ENCODE results near the gene C4orf50. TPM values are rescaled to one million over a fixed set of nuclear protein-coding genes. Genes with fewer than 3 reads are reported as not detected.

The C4orf50 gene
- total RNA-seq, 1 donor from 2014 or later, result 0.09 TPM

DNA sequence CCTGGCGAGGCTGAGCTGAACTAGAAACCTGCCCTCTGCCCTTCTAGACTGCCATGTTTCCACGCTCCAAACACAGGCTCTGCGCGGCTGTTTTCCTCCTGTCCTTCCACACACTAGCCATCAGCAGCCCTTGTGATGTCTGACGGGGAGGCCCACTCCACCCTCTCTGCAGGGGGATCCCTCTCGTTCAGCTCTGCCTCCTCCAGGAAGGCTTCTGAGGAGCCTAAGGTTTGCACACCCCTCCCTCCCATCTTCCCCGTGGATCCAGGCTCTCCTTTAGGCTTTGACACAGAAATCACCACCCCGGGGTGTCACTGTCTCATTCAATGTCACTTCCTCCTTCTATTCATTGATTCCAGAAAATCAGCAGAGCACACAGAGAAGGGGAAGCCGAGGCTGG, 86.7 kb downstream of the C4orf50 start:
- H3K27me3 ChIP-seq (ENCODE audit: low read depth), result peaks cover 22% of the 10 kb centered on the region
- H3K4me3 ChIP-seq, result no peak overlapping the region
- intact Hi-C loops (cut with DNase I), result no loop called here
- no peak overlapping the region for H3K27ac ChIP-seq
- H3K4me1 ChIP-seq, result no peaks in the 10 kb centered on the region
- DNase-seq (no peak), ATAC-seq (no peak)
- TF ChIP-seq, protein P1, sequence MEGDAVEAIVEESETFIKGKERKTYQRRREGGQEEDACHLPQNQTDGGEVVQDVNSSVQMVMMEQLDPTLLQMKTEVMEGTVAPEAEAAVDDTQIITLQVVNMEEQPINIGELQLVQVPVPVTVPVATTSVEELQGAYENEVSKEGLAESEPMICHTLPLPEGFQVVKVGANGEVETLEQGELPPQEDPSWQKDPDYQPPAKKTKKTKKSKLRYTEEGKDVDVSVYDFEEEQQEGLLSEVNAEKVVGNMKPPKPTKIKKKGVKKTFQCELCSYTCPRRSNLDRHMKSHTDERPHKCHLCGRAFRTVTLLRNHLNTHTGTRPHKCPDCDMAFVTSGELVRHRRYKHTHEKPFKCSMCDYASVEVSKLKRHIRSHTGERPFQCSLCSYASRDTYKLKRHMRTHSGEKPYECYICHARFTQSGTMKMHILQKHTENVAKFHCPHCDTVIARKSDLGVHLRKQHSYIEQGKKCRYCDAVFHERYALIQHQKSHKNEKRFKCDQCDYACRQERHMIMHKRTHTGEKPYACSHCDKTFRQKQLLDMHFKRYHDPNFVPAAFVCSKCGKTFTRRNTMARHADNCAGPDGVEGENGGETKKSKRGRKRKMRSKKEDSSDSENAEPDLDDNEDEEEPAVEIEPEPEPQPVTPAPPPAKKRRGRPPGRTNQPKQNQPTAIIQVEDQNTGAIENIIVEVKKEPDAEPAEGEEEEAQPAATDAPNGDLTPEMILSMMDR (IDR thresholded peaks at IDR 0.05), result no peak
- no peaks in the 10 kb centered on the region for H3K9me3 ChIP-seq
- no peaks in the 10 kb centered on the region for H3K36me3 ChIP-seq

DNA sequence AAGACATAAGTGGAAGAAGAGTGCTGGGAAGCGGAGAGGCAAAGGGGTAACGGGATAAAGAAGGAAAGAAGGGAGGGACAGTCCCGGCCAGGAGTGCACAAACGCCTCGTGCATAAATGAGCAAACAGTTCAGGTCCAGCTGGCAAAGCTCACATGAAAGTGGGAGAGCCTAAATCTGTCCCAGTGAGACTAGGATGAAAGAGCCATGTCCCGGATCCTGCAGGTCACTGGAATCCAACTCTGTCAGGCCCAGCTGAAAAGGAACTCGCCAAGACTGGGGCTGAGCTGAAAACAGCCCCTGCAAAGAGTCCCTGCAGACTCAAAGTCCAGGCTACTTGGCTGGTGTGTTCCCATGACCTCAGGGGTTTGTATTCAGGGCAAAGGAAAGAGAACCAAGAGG, 87.4 kb downstream of the C4orf50 start:
- intact Hi-C loops (cut with DNase I), result no loop called here
- ATAC-seq, result no peak
- H3K27me3 ChIP-seq (ENCODE audit: low read depth), result peaks cover 22% of the 10 kb centered on the region

DNA sequence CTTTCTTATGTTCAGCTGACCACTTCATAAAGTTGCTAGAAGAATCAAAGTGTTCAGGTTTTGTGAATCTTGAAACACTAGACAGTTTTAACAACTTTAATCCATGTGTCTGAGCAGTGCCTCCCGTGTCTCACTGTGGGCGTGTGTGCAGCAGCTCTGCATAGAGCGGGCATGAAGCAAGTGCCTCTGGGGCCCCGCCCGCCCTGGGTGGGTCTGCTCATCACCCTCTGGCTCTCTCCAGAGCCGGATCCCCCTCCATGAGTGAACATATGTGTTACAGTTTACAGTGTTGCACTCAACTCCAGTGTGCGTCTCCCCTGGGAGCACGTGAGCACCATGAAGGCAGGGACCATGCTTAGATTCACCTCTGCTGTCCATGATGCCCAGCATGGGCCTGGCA, 87.8 kb downstream of the C4orf50 start:
- Histone ChIP-seq H3K36me3 (no peaks in the 10 kb centered on the region), H3K9me3 (no peaks in the 10 kb centered on the region), H3K4me3 (no peak overlapping the region), H3K27ac (no peak overlapping the region), H3K4me1 (no peaks in the 10 kb centered on the region), H3K27me3 (ENCODE audit: low read depth) (peaks cover 22% of the 10 kb centered on the region)
- ATAC-seq (no peak), DNase-seq (no peak)
- intact Hi-C loops (cut with DNase I), result no loop called here
- TF ChIP-seq, protein P1 (IDR thresholded peaks at IDR 0.05), result no peak

More for the DNA sequence above, 87.4 kb downstream of the C4orf50 start:
- TF ChIP-seq, protein P1 (IDR thresholded peaks at IDR 0.05), result no peak
- H3K4me3 ChIP-seq, result no peak overlapping the region
- no peaks in the 10 kb centered on the region for H3K9me3 ChIP-seq
- no peak overlapping the region for H3K27ac ChIP-seq
- no peaks in the 10 kb centered on the region for H3K36me3 ChIP-seq
- DNase-seq, result no peak
- no peaks in the 10 kb centered on the region for H3K4me1 ChIP-seq

DNA sequence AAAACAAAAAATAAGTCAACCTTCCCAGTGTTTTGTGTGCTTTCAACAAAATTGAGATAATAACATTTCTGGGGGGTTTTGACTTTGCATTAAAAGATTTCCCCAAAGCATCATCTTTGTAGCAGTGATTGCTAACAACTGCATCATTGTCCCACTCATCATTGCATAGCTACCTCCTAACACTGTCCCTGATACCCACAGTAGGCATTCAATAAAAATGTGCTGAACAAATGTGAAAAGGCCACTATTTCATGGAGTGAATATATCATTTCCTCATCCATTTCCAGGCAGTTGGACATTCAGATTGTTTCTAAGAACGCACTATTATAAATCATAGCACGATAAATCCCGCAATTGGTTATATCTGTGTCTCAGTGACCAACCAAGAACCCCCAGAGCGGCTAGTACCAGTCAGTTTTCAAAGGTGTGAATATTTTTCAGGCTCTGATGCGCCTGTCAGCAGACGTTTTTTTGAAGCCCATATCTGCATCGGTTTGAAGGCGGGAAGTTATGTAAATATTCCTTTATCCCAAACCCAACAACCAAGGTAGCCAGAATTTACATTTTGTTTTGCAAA, 89.3 kb downstream of the C4orf50 start:
- Histone ChIP-seq H3K27ac (no peak overlapping the region), H3K9me3 (no peaks in the 10 kb centered on the region), H3K36me3 (no peaks in the 10 kb centered on the region), H3K4me1 (no peaks in the 10 kb centered on the region), H3K4me3 (no peak overlapping the region), H3K27me3 (ENCODE audit: low read depth) (peaks cover 22% of the 10 kb centered on the region)
- DNase-seq (no peak), ATAC-seq (no peak)
- intact Hi-C loops (cut with DNase I), result no loop called here
- TF ChIP-seq, protein P1 (IDR thresholded peaks at IDR 0.05), result no peak

DNA sequence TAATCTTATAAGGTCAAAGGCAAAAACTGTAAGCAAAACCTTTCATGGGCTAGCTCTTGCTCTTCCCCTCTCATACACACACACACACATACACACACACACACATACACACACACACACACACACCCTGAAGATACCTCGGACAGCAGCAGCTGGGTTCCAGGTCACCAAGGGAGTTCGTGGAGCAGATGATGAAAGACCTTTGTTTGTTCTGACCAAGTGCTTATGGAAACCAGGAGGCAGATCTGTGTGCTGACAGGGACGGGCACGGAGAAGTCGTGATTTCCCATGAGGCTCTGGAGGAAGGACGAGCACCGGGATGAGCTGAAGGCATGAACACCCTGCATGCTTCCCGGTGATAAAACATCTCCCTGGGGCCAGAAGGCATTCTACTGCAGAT, 90.0 kb downstream of the C4orf50 start:
- no peaks in the 10 kb centered on the region for H3K36me3 ChIP-seq
- H3K4me1 ChIP-seq, result no peaks in the 10 kb centered on the region
- DNase-seq, result no peak
- H3K27me3 ChIP-seq (ENCODE audit: low read depth), result peaks cover 19% of the 10 kb centered on the region
- no peaks in the 10 kb centered on the region for H3K9me3 ChIP-seq
- ATAC-seq, result no peak
- TF ChIP-seq, protein P1 (IDR thresholded peaks at IDR 0.05), result no peak
- H3K27ac ChIP-seq, result no peak overlapping the region
- H3K4me3 ChIP-seq, result no peak overlapping the region
- intact Hi-C loops (cut with DNase I), result no loop called here
